ENCODE results near the gene C5orf46.
"Not testable (repeated sequence)": the region's sequence is repeated elsewhere in the genome, so short reads cannot be mapped to it uniquely, and the experiment has no call there.

The C5orf46 gene

DNA sequence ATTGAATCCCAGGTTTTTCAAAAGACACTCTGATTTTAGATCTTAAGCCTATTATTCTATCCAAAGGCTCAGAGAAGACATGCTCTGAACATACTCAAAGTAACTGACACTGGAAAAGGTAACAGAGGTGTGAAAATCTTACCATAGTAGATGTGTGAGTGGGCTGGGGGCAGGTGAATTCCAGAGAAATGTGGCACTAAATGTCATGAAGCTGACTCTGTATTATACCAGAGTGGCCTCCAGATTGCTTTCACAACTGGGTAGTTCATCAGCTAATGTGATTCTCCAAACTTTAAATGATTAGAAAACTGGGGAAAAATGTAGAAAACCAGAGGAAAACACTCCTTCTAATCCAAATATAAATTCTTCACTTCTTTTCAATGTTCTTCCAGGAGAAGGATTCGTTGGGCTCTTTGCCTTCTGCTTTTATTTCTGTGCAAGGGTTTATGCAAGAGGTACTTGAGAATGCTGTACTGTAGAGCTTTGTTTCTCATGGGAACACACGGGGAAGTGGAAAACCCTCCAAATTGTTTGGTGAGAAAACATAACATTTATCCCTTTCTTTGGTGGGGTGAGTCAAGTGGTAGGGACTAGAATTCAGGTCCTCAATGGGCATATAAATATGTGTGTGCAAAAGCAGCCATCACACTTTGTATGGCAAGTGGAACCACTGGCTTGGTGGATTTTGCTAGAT is 28.1 kb downstream of the C5orf46 start, which contains the start of gene SCGB3A2:
TSS of gene SCGB3A2 (plus strand) at position 646 of the 694 bp plus-strand sequence. CDS start 93 bp downstream, outside the sequence.
- no peak for DNase-seq (ENCODE audit: insufficient read length, low spot score)
- TF ChIP-seq, protein P1, sequence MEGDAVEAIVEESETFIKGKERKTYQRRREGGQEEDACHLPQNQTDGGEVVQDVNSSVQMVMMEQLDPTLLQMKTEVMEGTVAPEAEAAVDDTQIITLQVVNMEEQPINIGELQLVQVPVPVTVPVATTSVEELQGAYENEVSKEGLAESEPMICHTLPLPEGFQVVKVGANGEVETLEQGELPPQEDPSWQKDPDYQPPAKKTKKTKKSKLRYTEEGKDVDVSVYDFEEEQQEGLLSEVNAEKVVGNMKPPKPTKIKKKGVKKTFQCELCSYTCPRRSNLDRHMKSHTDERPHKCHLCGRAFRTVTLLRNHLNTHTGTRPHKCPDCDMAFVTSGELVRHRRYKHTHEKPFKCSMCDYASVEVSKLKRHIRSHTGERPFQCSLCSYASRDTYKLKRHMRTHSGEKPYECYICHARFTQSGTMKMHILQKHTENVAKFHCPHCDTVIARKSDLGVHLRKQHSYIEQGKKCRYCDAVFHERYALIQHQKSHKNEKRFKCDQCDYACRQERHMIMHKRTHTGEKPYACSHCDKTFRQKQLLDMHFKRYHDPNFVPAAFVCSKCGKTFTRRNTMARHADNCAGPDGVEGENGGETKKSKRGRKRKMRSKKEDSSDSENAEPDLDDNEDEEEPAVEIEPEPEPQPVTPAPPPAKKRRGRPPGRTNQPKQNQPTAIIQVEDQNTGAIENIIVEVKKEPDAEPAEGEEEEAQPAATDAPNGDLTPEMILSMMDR (IDR thresholded peaks at IDR 0.05; ENCODE audit: insufficient read depth, missing control alignments), result no peak
- FAIRE-seq, result no peak

DNA sequence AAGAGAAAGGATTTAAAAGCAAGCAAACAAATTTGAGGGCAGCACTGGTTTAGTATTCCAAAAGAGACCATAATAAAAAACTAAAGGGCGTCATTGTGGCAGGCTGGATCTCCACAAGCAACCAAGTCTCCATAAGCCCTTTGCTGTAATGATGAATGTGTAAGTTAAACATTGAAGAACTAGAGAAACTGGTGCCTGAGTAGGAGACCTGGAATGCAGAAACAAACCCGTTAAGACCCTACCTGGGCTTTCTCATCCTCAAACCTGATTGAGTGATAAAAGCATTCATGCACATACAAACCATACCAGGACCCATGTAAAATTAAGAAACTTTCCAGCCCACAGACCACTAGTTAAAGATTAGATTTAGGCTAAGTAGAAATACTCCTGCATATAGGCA is 29.7 kb downstream of the C5orf46 start:
- TF ChIP-seq, protein P1 (IDR thresholded peaks at IDR 0.05; ENCODE audit: insufficient read depth, missing control alignments), result no peak
- no peak for FAIRE-seq
- DNase-seq (ENCODE audit: insufficient read length, low spot score), result no peak

DNA sequence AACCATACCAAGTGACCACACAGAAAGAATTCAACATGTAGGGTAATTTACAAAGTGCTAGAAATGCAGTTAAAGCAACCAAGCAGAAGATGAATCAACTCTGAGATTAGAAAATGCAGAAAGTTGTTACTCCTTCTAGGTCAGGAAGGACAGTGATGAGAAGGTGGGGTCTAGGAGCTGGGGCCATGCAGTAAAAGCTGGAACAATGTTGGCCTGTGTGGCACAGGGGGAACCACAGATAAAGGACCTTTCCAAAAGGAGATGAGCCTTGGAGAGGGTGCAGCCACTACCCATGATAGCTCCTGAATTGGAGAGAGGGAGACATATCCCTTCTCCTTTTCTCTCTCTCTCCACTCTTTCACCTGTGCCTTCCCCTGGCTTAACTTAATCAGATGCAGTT is 30.2 kb downstream of the C5orf46 start:
- TF ChIP-seq, protein P1 (IDR thresholded peaks at IDR 0.05; ENCODE audit: insufficient read depth, missing control alignments), result no peak
- FAIRE-seq, result no peak

DNA sequence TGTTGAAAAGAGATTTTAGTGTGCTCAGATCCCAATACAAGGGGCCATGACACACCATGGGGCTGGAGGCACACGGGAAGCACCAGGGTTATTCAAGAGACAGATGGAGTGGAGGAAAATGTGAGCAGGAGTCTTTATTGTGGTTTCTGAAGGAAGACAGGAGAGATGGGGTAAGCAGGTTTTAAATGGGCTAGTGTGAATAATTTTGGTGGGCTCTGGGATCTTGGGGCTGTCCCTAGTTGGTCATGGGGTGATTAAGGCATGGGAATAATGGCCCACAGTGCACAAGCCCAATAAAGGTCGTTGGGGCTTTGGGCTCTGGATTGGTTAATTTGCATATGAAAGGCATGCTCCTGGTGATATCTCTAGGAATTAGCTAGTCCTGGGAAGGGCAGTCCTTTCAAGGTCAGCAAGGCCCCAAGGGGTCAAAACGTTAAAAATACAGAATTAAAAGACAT is 31.4 kb downstream of the C5orf46 start:
- TF ChIP-seq, protein P1 (IDR thresholded peaks at IDR 0.05; ENCODE audit: insufficient read depth, missing control alignments), result no peak
- DNase-seq (ENCODE audit: insufficient read length, low spot score), result no peak
- FAIRE-seq, result no peak

More for the DNA sequence above, 30.2 kb downstream of the C5orf46 start:
- DNase-seq (ENCODE audit: insufficient read length, low spot score), result no peak

DNA sequence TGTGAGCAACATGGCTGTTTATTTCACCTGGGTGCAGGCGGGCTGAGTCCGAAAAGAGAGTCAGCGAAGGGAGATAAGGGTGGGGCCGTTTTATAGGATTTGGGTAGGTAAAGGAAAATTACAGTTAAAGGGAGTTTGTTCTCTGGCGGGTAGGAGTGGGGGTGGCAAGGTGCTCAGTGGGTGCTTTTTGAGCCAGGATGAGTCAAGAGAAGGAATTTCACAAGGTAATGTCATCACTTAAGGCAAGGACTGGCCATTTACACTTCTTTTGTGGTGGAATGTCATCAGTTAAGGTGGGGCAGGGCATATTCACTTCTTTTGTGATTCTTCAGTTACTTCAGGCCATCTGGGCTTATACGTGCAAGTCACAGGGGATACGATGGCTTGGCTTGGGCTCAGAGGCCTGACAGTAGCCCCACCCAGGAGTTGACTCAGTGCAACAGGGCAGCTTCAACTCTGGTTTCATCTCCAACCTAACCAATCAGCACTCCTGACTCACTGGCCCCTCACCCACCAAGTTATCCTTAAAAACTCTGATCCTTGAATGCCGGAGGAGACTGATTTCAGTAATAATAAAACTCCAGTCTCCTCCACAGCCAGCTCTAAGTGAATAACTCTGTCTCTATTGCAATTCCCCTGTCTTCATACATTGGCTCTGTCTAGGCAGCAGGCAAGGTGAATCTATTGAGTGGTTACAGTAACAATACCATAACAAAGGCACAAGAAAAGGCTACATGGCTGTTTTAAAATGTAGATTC is 32.0 kb downstream of the C5orf46 start:
- FAIRE-seq; DNase-seq (ENCODE audit: insufficient read length, low spot score): not testable (repeated sequence)

DNA sequence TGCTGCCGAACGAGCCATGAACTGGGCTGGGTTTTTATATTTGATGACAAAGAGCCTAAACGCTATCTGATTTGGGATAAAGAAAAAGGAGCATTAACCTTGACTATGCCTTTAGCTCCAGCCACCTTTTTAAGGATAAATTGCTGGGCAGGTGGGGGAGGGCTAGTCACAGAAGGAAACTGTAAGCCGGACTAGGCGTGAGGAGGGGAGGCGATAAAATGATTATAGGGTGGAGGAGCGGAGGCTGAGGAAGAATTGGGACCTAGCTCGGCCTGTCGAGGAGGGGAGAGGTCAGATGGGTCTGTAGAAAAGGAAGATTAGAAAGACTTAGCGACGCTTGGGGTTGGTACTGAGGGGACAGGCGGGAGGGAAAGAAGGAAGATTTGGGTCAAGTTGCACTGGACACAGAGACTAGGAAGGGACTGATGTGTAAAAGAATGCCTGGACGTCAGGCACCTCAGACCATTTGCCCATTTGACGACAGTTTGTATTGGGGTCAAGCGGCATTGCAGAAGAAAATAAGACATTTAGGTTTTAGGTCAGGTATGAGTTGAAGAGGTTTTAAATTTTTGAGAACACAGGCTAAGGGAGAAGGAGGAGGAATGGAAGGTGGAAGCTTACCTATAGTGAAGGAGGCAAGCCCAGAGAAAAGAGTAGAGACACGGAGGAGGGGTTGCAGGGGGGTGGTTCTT is 33.4 kb downstream of the C5orf46 start:
- not testable (repeated sequence) for DNase-seq (ENCODE audit: insufficient read length, low spot score); FAIRE-seq

DNA sequence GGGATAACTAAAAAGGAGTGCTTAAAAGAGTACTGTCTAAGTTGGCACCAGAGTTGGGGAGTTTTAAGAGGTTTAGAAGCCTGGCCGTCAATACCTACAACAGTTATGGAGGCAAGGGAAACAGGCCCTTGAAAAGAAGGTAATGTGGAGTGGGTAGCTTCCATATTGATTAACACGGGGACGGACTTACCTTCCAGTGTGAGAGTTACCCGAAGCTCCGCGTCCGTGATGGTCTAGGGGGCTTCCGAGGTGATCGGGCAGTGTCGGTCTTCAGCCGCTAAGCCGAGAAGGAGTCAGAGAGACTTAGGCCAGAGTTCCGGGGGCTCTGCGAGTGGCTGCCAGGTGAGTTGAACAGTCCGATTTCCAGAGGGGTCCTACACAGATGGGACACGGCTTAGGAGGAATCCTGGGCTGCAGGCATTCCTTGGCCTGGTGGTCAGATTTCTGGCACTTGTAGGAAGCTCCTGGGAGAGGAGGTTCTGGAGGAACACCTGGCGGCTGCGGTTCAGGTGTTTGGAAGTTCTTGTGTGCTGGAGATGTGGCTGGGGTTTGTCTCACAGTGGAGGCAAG is 34.3 kb downstream of the C5orf46 start:
- not testable (repeated sequence) for FAIRE-seq; DNase-seq (ENCODE audit: insufficient read length, low spot score)

DNA sequence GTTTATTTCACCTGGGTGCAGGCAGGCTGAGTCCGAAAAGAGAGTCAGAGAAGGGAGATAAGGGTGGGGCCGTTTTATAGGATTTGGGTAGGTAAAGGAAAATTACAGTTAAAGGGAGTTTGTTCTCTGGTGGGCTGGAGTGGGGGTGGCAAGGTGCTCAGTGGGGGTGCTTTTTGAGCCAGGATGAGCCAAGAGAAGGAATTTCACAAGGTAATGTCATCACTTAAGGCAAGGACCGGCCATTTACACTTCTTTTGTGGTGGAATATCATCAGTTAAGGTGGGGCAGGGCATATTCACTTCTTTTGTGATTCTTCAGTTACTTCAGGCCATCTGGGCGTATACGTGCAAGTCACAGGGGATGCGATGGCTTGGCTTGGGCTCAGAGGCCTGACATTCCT is 36.4 kb downstream of the C5orf46 start:
- DNase-seq (ENCODE audit: insufficient read length, low spot score); FAIRE-seq: not testable (repeated sequence)

DNA sequence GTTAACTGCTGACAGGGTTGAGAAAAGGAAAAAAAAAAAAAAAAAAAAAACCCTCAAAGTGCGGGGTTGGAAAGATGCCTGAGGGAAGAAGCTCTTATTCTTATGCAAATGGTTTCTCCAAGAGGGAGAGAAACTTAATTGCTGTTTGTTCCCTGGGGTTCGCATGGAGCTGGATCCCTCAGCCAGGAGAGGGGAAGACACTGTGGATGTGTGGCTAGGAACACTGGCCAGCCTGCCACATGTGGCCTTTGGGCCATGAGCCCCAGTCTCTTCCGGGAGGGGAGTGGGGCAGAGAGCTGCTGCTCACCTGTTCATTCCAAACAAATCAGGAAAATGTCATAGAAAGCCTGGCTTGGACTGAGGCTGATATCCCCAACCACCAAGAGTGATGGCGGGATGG is 37.2 kb downstream of the C5orf46 start:
- no peak for FAIRE-seq

More for the DNA sequence above, 37.2 kb downstream of the C5orf46 start:
- no peak for DNase-seq (ENCODE audit: insufficient read length, low spot score)
- TF ChIP-seq, protein P1 (IDR thresholded peaks at IDR 0.05; ENCODE audit: insufficient read depth, missing control alignments), result no peak
